H1 (cell line): ENCODE measurements around the gene VPREB1.

Source experiments
- ATF2 ChIP-seq: IDR thresholded peaks from 2 replicates; pipeline ENCODE4 v1.6.1; 2012; ENCODE audit warnings: low read length, inconsistent platforms
- BACH1 ChIP-seq: IDR thresholded peaks from 2 replicates; pipeline ENCODE4 v1.6.1; 2012; ENCODE audit warnings: low read length, improper control_type of control experiment
- CEBPB ChIP-seq: IDR thresholded peaks from 2 replicates; pipeline ENCODE4 v1.6.1; 2012; ENCODE audit warnings: low read depth, low read length
- CTCF ChIP-seq, 3 experiments: IDR thresholded peaks; 1 replicate in 2 of 3; 2 replicates in 1 of 3; pipeline versions ENCODE4 v1.5.1 to v1.6.1; 2011; ENCODE audit warnings: low read length in 3 of 3, mild to moderate bottlenecking in 3 of 3, inconsistent platforms in 2 of 3, low read depth in 1 of 3, moderate library complexity in 1 of 3; ENCODE audit not compliant: insufficient read depth in 1 of 3; ENCODE audit errors: control extremely low read depth in 1 of 3
- FOSL1 ChIP-seq: IDR thresholded peaks from 2 replicates; pipeline ENCODE4 v1.6.1; 2011; ENCODE audit warnings: mild to moderate bottlenecking, low read depth, low read length, moderate library complexity; ENCODE audit not compliant: insufficient read depth
- HDAC2 ChIP-seq, 2 experiments: fragments of 300-600 bp in 1 of 2; sonication (generic) in 1 of 2; IDR thresholded peaks; 2 replicates each; pipeline ENCODE4 v1.6.1; 2011 to 2012; ENCODE audit warnings: low read depth in 2 of 2, low read length in 2 of 2, mild to moderate bottlenecking in 2 of 2, moderate library complexity in 2 of 2, borderline replicate concordance in 1 of 2, inconsistent platforms in 1 of 2
- JUND ChIP-seq: IDR thresholded peaks from 2 replicates; pipeline ENCODE4 v1.6.1; 2011; ENCODE audit warnings: mild to moderate bottlenecking, improper control_type of control experiment, low read length
- POLR2AphosphoS5 ChIP-seq: IDR thresholded peaks from 2 replicates; pipeline ENCODE4 v1.6.1; 2011; ENCODE audit warnings: low read depth, low read length
- SAP30 ChIP-seq: fragments of 300-600 bp; sonication (generic); IDR thresholded peaks from 2 replicates; pipeline ENCODE4 v1.7.1; 2012; ENCODE audit warnings: low read length, moderate library complexity, mild to moderate bottlenecking, inconsistent platforms; ENCODE audit not compliant: insufficient read depth, insufficient replicate concordance
- SIN3A ChIP-seq, 2 experiments: IDR thresholded peaks in 1 of 2; conservative IDR thresholded peaks in 1 of 2; 2 replicates each; pipeline ENCODE4 v1.6.1; 2011 to 2012; ENCODE audit warnings: low read length in 2 of 2, improper control_type of control experiment in 1 of 2, low read depth in 1 of 2, mild to moderate bottlenecking in 1 of 2
- SUZ12 ChIP-seq: fragments of 200-600 bp; sonication (generic); IDR thresholded peaks from 2 replicates; pipeline ENCODE4 v1.6.1; 2012; ENCODE audit warnings: mild to moderate bottlenecking, inconsistent platforms, low read length, moderate library complexity, mixed read lengths
- TEAD4 ChIP-seq: IDR thresholded peaks from 2 replicates; pipeline ENCODE4 v1.6.1; 2012; ENCODE audit warnings: low read depth, low read length, inconsistent platforms, mixed read lengths

- TF ChIP-seq CTCF (IDR thresholded peaks at IDR 0.05; ENCODE audit: control extremely low read depth in 1 of 3, insufficient read depth in 1 of 3, low read depth in 1 of 3, low read length in 3 of 3) (no peak), SIN3A (conservative IDR thresholded peaks at IDR 0.05 in 1 of 2, IDR thresholded peaks at IDR 0.05 in 1 of 2; ENCODE audit: low read depth in 1 of 2, low read length in 2 of 2) (no peak), ATF2 (no peak), POLR2AphosphoS5 (no peak), SAP30 (no peak), BACH1 (no peak), CEBPB (no peak), JUND (no peak), HDAC2 (IDR thresholded peaks at IDR 0.05; ENCODE audit: borderline replicate concordance in 1 of 2, low read depth in 2 of 2, low read length in 2 of 2) (no peak), FOSL1 (no peak), SUZ12 (no peak), TEAD4 (no peak)
Observed at GRCh38 chr22:22233081-22233480, 11.5 kb upstream of the VPREB1 start.
